ENCODE data around the gene AEBP2. TPM values are rescaled to one million over a fixed set of nuclear protein-coding genes. Genes with fewer than 3 reads are reported as not detected.

The AEBP2 gene
- total and polyA plus RNA-seq, 2 experiments from 2014 or later = 12.4 to 22.5 TPM

DNA sequence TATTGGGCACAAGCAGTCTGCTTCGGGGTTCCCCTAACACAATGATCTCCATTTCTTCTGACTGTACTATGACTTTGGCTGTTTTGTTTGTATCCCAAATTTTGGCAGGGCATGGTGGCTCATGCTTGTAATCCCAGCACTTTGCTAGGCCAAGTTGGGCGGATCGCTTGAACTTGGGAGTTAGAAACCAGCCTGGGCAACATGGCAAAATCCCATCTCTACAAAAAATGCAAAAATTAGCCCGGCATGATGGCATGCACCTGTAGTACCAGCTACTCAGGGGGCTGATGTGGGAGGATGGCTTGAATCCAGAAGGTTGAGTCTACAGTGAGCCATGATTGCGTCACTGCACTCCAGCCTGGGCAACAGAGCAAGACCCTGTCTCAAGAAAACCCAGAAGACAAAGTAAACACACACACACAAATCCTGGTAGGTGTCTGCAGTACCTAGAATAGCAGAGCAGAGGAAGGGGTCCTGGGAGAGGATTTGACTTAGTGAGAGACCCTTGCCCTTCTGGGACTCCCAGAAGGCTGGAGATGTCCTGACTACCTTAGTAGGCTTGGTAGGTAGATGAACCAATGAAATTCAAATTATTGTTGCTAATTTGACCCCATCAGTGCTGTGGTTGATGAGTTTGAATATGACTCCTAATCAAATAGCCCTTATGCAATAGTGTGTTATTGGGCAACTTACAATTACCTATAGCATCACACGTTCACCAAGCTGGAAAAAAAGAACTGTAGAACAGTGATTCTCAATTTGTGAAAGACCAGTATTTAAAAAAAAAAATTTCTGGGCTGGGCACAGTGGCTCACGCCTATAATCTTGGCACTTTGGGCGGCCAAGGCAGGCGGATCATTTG, 6.8 kb upstream of the AEBP2 start:
- H4K20me1 ChIP-seq (ENCODE audit: insufficient read depth, poor library complexity, severe bottlenecking) = no peaks in the 10 kb centered on the region
- no peaks in the 10 kb centered on the region for H3K27me3 ChIP-seq
- H2AFZ ChIP-seq = no peak overlapping the region
- H3K4me2 ChIP-seq = no peak overlapping the region
- no peak overlapping the region for H3K4me3 ChIP-seq
- no peaks in the 10 kb centered on the region for H3K9me3 ChIP-seq (ENCODE audit: low read depth)
- no peaks in the 10 kb centered on the region for H3K9me2 ChIP-seq (replicated peaks; ENCODE audit: insufficient read depth)
- DNase-seq (ENCODE audit: low spot score) = no peak
- peak overlapping the region; percentile 50 for H3K27ac ChIP-seq
- H3K4me1 ChIP-seq (ENCODE audit: insufficient read depth) = peaks cover 4% of the 10 kb centered on the region
- H3K36me3 ChIP-seq (replicated peaks; ENCODE audit: insufficient read depth, low read depth) = no peaks in the 10 kb centered on the region
- no peaks in the 10 kb centered on the region for H3K79me2 ChIP-seq
- WGBS (ENCODE audit: low lambda C conversion rate, missing lambda C conversion rate) = 95% methylated on average over 9 of the region's 9 CpGs
- TF ChIP-seq EZH2phosphoT487 (IDR thresholded peaks at IDR 0.05; ENCODE audit: low read depth, severe bottlenecking, unreplicated experiment) = no peak
- no peak for TF ChIP-seq EZH2 (IDR thresholded peaks at IDR 0.05; ENCODE audit: borderline replicate concordance)
- TF ChIP-seq, protein P1, sequence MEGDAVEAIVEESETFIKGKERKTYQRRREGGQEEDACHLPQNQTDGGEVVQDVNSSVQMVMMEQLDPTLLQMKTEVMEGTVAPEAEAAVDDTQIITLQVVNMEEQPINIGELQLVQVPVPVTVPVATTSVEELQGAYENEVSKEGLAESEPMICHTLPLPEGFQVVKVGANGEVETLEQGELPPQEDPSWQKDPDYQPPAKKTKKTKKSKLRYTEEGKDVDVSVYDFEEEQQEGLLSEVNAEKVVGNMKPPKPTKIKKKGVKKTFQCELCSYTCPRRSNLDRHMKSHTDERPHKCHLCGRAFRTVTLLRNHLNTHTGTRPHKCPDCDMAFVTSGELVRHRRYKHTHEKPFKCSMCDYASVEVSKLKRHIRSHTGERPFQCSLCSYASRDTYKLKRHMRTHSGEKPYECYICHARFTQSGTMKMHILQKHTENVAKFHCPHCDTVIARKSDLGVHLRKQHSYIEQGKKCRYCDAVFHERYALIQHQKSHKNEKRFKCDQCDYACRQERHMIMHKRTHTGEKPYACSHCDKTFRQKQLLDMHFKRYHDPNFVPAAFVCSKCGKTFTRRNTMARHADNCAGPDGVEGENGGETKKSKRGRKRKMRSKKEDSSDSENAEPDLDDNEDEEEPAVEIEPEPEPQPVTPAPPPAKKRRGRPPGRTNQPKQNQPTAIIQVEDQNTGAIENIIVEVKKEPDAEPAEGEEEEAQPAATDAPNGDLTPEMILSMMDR (IDR thresholded peaks at IDR 0.05; ENCODE audit: poor library complexity) = no peak

DNA sequence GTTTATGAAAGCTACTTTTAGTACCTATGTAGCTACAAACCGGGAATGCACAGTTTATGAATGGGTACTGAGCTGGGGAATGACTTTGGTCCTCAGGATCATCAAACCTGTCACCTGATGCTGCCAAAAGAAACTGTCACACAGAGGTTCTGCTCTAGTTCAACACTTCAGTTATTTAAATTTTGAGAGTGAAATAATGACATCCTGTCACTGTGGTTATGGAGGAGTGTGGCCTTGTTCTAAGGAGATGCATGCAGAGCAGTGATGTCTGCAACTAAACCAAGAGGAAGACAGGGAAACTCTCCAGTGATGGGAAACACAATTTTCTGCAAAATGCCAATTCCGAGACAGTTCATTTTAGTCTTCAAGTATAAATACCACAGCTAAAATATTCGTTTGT, 4.8 kb upstream of the AEBP2 start:
- Histone ChIP-seq H2AFZ (no peak overlapping the region), H3K4me2 (no peak overlapping the region), H3K4me3 (no peak overlapping the region), H3K4me1 (ENCODE audit: insufficient read depth) (peaks cover 4% of the 10 kb centered on the region), H3K27me3 (no peaks in the 10 kb centered on the region), H4K20me1 (ENCODE audit: insufficient read depth, poor library complexity, severe bottlenecking) (no peaks in the 10 kb centered on the region), H3K79me2 (no peaks in the 10 kb centered on the region), H3K36me3 (replicated peaks; ENCODE audit: insufficient read depth, low read depth) (no peaks in the 10 kb centered on the region), H3K9me2 (replicated peaks; ENCODE audit: insufficient read depth) (no peaks in the 10 kb centered on the region), H3K9me3 (ENCODE audit: low read depth) (no peaks in the 10 kb centered on the region), H3K27ac (no peak overlapping the region)
- TF ChIP-seq EZH2 (IDR thresholded peaks at IDR 0.05; ENCODE audit: borderline replicate concordance) (no peak), EZH2phosphoT487 (IDR thresholded peaks at IDR 0.05; ENCODE audit: low read depth, severe bottlenecking, unreplicated experiment) (no peak)
- TF ChIP-seq, protein P1 (IDR thresholded peaks at IDR 0.05; ENCODE audit: poor library complexity) = no peak
- 80% methylated on average over 3 of the region's 3 CpGs for WGBS (ENCODE audit: low lambda C conversion rate, missing lambda C conversion rate)
- no peak for DNase-seq (ENCODE audit: low spot score)

DNA sequence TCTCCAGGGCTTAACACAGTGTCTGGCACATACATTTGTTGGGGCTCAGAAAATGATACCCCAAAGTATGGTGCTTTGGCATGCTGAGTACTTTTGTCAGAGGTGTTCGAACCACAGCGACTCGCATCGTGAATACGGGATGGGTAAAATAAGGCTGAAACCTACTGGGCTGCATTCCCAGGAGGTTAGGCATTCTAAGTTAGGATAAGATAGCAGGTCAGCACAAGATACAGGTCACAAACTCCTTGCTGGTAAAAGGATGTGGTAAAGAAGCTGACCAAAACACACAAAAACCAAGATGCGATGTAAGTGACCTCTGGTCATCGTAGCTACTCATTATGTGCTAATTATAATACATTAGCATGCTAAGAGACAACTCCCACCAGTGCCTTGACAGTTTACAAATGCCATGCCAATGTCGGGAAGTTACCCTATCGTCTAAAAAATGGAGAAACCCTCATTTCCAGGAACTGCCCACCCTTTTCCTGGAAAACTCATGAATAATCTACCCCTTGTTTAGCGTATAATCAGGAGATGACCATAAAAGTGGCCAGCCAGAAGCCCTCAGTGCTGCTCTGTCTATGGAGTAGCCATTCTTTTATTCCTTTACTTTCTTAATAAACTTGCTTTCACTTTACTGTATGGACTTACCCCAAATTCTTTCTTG, 3.3 kb upstream of the AEBP2 start:
- Histone ChIP-seq H4K20me1 (ENCODE audit: insufficient read depth, poor library complexity, severe bottlenecking) (peaks cover 5% of the 10 kb centered on the region), H3K4me2 (no peak overlapping the region), H3K36me3 (replicated peaks; ENCODE audit: insufficient read depth, low read depth) (no peaks in the 10 kb centered on the region), H3K79me2 (peaks cover 9% of the 10 kb centered on the region), H3K9me3 (ENCODE audit: low read depth) (no peaks in the 10 kb centered on the region), H3K27me3 (no peaks in the 10 kb centered on the region), H3K9me2 (replicated peaks; ENCODE audit: insufficient read depth) (no peaks in the 10 kb centered on the region), H3K27ac (no peak overlapping the region), H3K4me3 (no peak overlapping the region), H2AFZ (no peak overlapping the region), H3K4me1 (ENCODE audit: insufficient read depth) (peaks cover 4% of the 10 kb centered on the region)
- 88% methylated on average over 10 of the region's 10 CpGs for WGBS (ENCODE audit: low lambda C conversion rate, missing lambda C conversion rate)
- TF ChIP-seq EZH2 (IDR thresholded peaks at IDR 0.05; ENCODE audit: borderline replicate concordance) = no peak
- TF ChIP-seq, protein P1 (IDR thresholded peaks at IDR 0.05; ENCODE audit: poor library complexity) = no peak
- DNase-seq (ENCODE audit: low spot score) = no peak
